ENCODE data around the gene LGMN.

- TF ChIP-seq CTCF (tag by site-specific recombination; IDR thresholded peaks at IDR 0.05) (no peak), ZNF132 (tag by site-specific recombination; IDR thresholded peaks at IDR 0.05; ENCODE audit: borderline replicate concordance) (no peak), ZEB2 (tag by site-specific recombination; IDR thresholded peaks at IDR 0.05) (no peak), GLIS2 (tag by site-specific recombination; IDR thresholded peaks at IDR 0.05) (no peak), MYNN (tag by site-specific recombination; IDR thresholded peaks at IDR 0.05; ENCODE audit: borderline replicate concordance) (no peak), HOXA7 (CRISPR knock-in tag; IDR thresholded peaks at IDR 0.05; ENCODE audit: borderline replicate concordance) (no peak), ZNF624 (tag by site-specific recombination; IDR thresholded peaks at IDR 0.05) (no peak), PRDM4 (tag by site-specific recombination; IDR thresholded peaks at IDR 0.05) (no peak), ZBTB21 (tag by site-specific recombination; IDR thresholded peaks at IDR 0.05) (no peak), SP2 (tag by site-specific recombination; IDR thresholded peaks at IDR 0.05) (no peak), ZNF555 (tag by site-specific recombination; conservative IDR thresholded peaks at IDR 0.05) (no peak)
- TF ChIP-seq, protein P1, sequence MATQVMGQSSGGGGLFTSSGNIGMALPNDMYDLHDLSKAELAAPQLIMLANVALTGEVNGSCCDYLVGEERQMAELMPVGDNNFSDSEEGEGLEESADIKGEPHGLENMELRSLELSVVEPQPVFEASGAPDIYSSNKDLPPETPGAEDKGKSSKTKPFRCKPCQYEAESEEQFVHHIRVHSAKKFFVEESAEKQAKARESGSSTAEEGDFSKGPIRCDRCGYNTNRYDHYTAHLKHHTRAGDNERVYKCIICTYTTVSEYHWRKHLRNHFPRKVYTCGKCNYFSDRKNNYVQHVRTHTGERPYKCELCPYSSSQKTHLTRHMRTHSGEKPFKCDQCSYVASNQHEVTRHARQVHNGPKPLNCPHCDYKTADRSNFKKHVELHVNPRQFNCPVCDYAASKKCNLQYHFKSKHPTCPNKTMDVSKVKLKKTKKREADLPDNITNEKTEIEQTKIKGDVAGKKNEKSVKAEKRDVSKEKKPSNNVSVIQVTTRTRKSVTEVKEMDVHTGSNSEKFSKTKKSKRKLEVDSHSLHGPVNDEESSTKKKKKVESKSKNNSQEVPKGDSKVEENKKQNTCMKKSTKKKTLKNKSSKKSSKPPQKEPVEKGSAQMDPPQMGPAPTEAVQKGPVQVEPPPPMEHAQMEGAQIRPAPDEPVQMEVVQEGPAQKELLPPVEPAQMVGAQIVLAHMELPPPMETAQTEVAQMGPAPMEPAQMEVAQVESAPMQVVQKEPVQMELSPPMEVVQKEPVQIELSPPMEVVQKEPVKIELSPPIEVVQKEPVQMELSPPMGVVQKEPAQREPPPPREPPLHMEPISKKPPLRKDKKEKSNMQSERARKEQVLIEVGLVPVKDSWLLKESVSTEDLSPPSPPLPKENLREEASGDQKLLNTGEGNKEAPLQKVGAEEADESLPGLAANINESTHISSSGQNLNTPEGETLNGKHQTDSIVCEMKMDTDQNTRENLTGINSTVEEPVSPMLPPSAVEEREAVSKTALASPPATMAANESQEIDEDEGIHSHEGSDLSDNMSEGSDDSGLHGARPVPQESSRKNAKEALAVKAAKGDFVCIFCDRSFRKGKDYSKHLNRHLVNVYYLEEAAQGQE (tag by site-specific recombination; IDR thresholded peaks at IDR 0.05) = no peak
- TF ChIP-seq, protein P2, sequence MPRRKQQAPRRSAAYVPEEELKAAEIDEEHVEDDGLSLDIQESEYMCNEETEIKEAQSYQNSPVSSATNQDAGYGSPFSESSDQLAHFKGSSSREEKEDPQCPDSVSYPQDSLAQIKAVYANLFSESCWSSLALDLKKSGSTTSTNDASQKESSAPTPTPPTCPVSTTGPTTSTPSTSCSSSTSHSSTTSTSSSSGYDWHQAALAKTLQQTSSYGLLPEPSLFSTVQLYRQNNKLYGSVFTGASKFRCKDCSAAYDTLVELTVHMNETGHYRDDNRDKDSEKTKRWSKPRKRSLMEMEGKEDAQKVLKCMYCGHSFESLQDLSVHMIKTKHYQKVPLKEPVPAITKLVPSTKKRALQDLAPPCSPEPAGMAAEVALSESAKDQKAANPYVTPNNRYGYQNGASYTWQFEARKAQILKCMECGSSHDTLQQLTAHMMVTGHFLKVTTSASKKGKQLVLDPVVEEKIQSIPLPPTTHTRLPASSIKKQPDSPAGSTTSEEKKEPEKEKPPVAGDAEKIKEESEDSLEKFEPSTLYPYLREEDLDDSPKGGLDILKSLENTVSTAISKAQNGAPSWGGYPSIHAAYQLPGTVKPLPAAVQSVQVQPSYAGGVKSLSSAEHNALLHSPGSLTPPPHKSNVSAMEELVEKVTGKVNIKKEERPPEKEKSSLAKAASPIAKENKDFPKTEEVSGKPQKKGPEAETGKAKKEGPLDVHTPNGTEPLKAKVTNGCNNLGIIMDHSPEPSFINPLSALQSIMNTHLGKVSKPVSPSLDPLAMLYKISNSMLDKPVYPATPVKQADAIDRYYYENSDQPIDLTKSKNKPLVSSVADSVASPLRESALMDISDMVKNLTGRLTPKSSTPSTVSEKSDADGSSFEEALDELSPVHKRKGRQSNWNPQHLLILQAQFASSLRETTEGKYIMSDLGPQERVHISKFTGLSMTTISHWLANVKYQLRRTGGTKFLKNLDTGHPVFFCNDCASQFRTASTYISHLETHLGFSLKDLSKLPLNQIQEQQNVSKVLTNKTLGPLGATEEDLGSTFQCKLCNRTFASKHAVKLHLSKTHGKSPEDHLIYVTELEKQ (tag by site-specific recombination; IDR thresholded peaks at IDR 0.05; ENCODE audit: borderline replicate concordance) = no peak
Observed at GRCh38 chr14:92696366-92696765, 52.1 kb downstream of the LGMN start.

Measured in HEK293 (cell line).